Anterior cingulate cortex (tissue), 58 donors: ENCODE results near the gene CYB561D1.
A peak's percentile ranks its signal among the peaks of the same experiment; 100 is the strongest.
"Not testable (repeated sequence)": the region's sequence is repeated elsewhere in the genome, so short reads cannot be mapped to it uniquely, and the experiment has no call there.

Experiments used
- DNase-seq, 58 donors: peaks; one replicate each; lab custom pipeline; 2025; lab: John Stamatoyannopoulos, UW

CYB561D1 gene

GRCh38 chr1:109493805-109494539 lies at the start of gene CYB561D1:
Gene CYB561D1, plus strand, starts transcription at chr1:109494094. Its CDS starts 46 bp downstream, at chr1:109494140.
- peak in 57 of 58 donors; percentile 20 to 92 (median 78) for DNase-seq

- DNase-seq: no peak
Observed at GRCh38 chr1:109444346-109444745, 49.5 kb upstream of the CYB561D1 start.

GRCh38 chr1:109445949-109446695 lies 47.8 kb upstream of the CYB561D1 start:
- not testable (repeated sequence) for DNase-seq

GRCh38 chr1:109447524-109447923 lies 46.4 kb upstream of the CYB561D1 start:
- no peak for DNase-seq

GRCh38 chr1:109454497-109455133 lies 39.3 kb upstream of the CYB561D1 start:
- no peak for DNase-seq

GRCh38 chr1:109457819-109458218 lies 36.1 kb upstream of the CYB561D1 start:
- no peak for DNase-seq

GRCh38 chr1:109466125-109466451 lies 27.8 kb upstream of the CYB561D1 start:
- DNase-seq: no peak

- peak in 25 of 58 donors; percentile 6 to 44 (median 19) for DNase-seq
Observed at GRCh38 chr1:109466452-109467300, 27.2 kb upstream of the CYB561D1 start, which contains the start of gene SYPL2. Gene SYPL2, plus strand, starts transcription at chr1:109466546. Its CDS starts 298 bp downstream, at chr1:109466844.

- no peak for DNase-seq
Observed at GRCh38 chr1:109467301-109467777, 26.6 kb upstream of the CYB561D1 start.

GRCh38 chr1:109468061-109468460 lies 25.8 kb upstream of the CYB561D1 start:
- DNase-seq: no peak

GRCh38 chr1:109468903-109469302 lies 25.0 kb upstream of the CYB561D1 start:
- DNase-seq: no peak

- no peak for DNase-seq
Observed at GRCh38 chr1:109470245-109470644, 23.6 kb upstream of the CYB561D1 start.

- DNase-seq: no peak
Observed at GRCh38 chr1:109472779-109473178, 21.1 kb upstream of the CYB561D1 start.

- not testable (repeated sequence) for DNase-seq
Observed at GRCh38 chr1:109473284-109474057, 20.4 kb upstream of the CYB561D1 start.

- DNase-seq: no peak
Observed at GRCh38 chr1:109474697-109475096, 19.2 kb upstream of the CYB561D1 start.

- no peak for DNase-seq
Observed at GRCh38 chr1:109475261-109475660, 18.6 kb upstream of the CYB561D1 start.

- DNase-seq: no peak
Observed at GRCh38 chr1:109476825-109477224, 17.1 kb upstream of the CYB561D1 start.

GRCh38 chr1:109477821-109478220 lies 16.1 kb upstream of the CYB561D1 start:
- DNase-seq: no peak

- no peak for DNase-seq
Observed at GRCh38 chr1:109478806-109479205, 15.1 kb upstream of the CYB561D1 start.
